Keratinocyte (primary cell): ENCODE results near the gene TFCP2L1. TPM values are rescaled to one million over a fixed set of nuclear protein-coding genes. Genes with fewer than 3 reads are reported as not detected.

Experiments
- DNase-seq: peaks from one replicate; pipeline ENCODE4 v3.0.0-alpha.2; 2011; ENCODE audit warnings: low read depth, missing footprints, low spot score
- FAIRE-seq: peaks from 2 replicates; lab custom pipeline; 2011; peaks lifted over from hg19 to GRCh38; lab: Jason Lieb, UNC
- H2AFZ ChIP-seq: 2 replicates; pipeline ENCODE4 v1.6.0; 2012; ENCODE audit warnings: low read length, control low read depth, inconsistent platforms; ENCODE audit not compliant: control insufficient read depth
- H3K27ac ChIP-seq: 2 replicates; pipeline ENCODE4 v1.5.1; 2011; ENCODE audit warnings: low read length; ENCODE audit not compliant: control insufficient read depth, insufficient read depth
- H3K27me3 ChIP-seq: 3 replicates; pipeline ENCODE4 v1.6.0; 2011; ENCODE audit warnings: low read length; ENCODE audit not compliant: control insufficient read depth, insufficient read depth; ENCODE audit errors: extremely low read depth
- H3K36me3 ChIP-seq, 2 experiments: 2 replicates in 1 of 2; 3 replicates in 1 of 2; pipeline ENCODE4 v1.5.1; 2011; ENCODE audit warnings: low read length in 2 of 2, mild to moderate bottlenecking in 1 of 2; ENCODE audit not compliant: control insufficient read depth in 2 of 2, insufficient read depth in 2 of 2; ENCODE audit errors: extremely low read depth in 1 of 2
- H3K4me1 ChIP-seq: 3 replicates; pipeline ENCODE4 v1.5.1; 2011; ENCODE audit warnings: low read length; ENCODE audit not compliant: control insufficient read depth, insufficient read depth; ENCODE audit errors: extremely low read depth
- H3K4me2 ChIP-seq: 3 replicates; pipeline ENCODE4 v1.6.0; 2011; ENCODE audit warnings: low read depth, low read length; ENCODE audit not compliant: control insufficient read depth, insufficient read depth; ENCODE audit errors: extremely low read depth
- H3K4me3 ChIP-seq, 3 experiments: fragments of 200-600 bp in 1 of 3; sonication (generic) in 1 of 3; 2 replicates in 2 of 3; 3 replicates in 1 of 3; pipeline ENCODE4 v1.5.1; 2011 to 2016; ENCODE audit warnings: low read length in 3 of 3, mild to moderate bottlenecking in 3 of 3, control low read depth in 2 of 3, inconsistent platforms in 1 of 3, low read depth in 1 of 3, mixed read lengths in 1 of 3, mixed run types in 1 of 3, moderate library complexity in 1 of 3; ENCODE audit not compliant: control insufficient read depth in 2 of 3, insufficient read depth in 2 of 3; ENCODE audit errors: extremely low read depth in 1 of 3
- H3K79me2 ChIP-seq: 2 replicates; pipeline ENCODE4 v1.6.0; 2012; ENCODE audit warnings: low read length; ENCODE audit not compliant: control insufficient read depth, insufficient read depth
- H3K9ac ChIP-seq: 3 replicates; pipeline ENCODE4 v1.6.0; 2011; ENCODE audit warnings: low read length; ENCODE audit not compliant: control insufficient read depth, insufficient read depth; ENCODE audit errors: extremely low read depth
- H3K9me1 ChIP-seq: 3 replicates; pipeline ENCODE4 v1.6.0; 2011; ENCODE audit warnings: low read length; ENCODE audit not compliant: control insufficient read depth, insufficient read depth; ENCODE audit errors: extremely low read depth
- H3K9me3 ChIP-seq: 2 replicates; pipeline ENCODE4 v1.5.1; 2012; ENCODE audit warnings: low read depth, low read length; ENCODE audit not compliant: control insufficient read depth
- H4K20me1 ChIP-seq: 3 replicates; pipeline ENCODE4 v1.6.0; 2011; ENCODE audit warnings: low read length; ENCODE audit not compliant: control insufficient read depth, insufficient read depth; ENCODE audit errors: extremely low read depth
- EZH2 ChIP-seq: IDR thresholded peaks from one replicate; pipeline ENCODE4 v1.6.1; 2012; ENCODE audit warnings: inconsistent platforms, mild to moderate bottlenecking, low read length, moderate library complexity
- dilution Hi-C: fragments of 300-500 bp; cut with MboI; formaldehyde crosslinking; loops from one replicate; pipeline ENCODE4 v1.7.0; 2020; ENCODE audit warnings: low sequenced_read_pairs; ENCODE audit not compliant: extremely low pct_ligation_motif_present
- polyA plus RNA-seq, 5 experiments: library from polyadenylated mRNA; depleted of rRNA in 3 of 5; stranded (reverse) in 3 of 5; stranded (forward) in 1 of 5; unstranded in 1 of 5; fragments of >200 nt; gene quantifications; 1 replicate in 1 of 5; 2 replicates in 3 of 5; 3 replicates in 1 of 5; pipeline versions ENCODE4 v1.2.1 to v1.2.3, GENCODE V29; 2011 to 2012; ENCODE audit warnings: missing spikeins in 2 of 5, low read depth in 1 of 5, low replicate concordance in 1 of 5
- TF ChIP-seq, protein P1 (sequence below), 3 experiments: IDR thresholded peaks in 1 of 3; conservative IDR thresholded peaks in 1 of 3; optimal IDR thresholded peaks in 1 of 3; 2 replicates in 2 of 3; 3 replicates in 1 of 3; pipeline versions ENCODE3 to v1.5.1; 2011; ENCODE audit warnings: low read length in 3 of 3, mild to moderate bottlenecking in 3 of 3, moderate library complexity in 2 of 3, control low read depth in 1 of 3, inconsistent platforms in 1 of 3; ENCODE audit not compliant: insufficient read depth in 2 of 3; ENCODE audit errors: extremely low read depth in 1 of 3

The TFCP2L1 gene
- polyA plus RNA-seq, 1 donor (not counting 4 experiments of a cell fraction or from before 2014, with no cell fraction given): 29.4 TPM

DNA sequence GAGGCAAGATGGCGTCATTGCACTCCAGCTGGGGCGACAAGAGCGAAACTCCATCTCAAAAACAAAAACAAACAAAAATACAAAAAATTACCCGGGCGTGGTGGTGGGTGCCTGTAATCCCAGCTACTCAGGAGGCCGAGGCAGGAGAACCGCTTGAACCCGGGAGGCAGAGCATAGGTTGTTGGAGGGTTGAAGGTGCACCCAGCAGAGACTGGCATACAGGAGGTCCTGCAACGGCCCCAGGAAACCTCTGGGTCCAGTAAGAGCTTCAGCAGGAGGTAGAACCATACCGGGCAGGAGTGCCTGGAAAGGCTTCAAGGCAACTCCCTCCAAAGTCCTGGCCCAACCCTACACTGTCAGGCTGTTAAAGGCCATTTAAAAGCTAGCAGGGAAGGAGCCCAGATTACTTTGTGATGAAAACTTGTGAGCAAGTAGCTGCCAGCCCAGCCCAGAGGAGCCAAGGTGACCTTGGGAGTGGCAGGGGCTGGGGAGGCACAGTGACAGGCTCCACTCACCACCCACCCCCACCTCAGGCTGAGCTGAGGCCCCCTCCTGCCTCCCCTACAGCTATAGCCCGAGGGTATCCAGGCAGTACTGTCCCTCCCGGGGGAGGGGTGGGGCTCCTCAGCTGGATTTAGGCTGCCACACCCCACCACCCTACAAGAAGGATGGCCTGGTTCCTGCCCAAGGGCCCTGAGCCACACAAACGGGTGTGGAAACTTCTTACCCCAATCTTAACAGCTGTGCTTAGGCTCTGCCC is 28.1 kb downstream of the TFCP2L1 start:
- no peak overlapping the region for H2AFZ ChIP-seq
- DNase-seq (no peak), FAIRE-seq (no peak)
- H3K9ac ChIP-seq: no peak overlapping the region
- no peaks in the 10 kb centered on the region for H4K20me1 ChIP-seq
- peaks cover 3% of the 10 kb centered on the region for H3K9me1 ChIP-seq
- H3K27me3 ChIP-seq: no peaks in the 10 kb centered on the region
- no peak overlapping the region for H3K27ac ChIP-seq
- peaks cover 0 to 6% of the 10 kb centered on the region in 2 experiments for H3K36me3 ChIP-seq
- H3K79me2 ChIP-seq: peaks cover 67% of the 10 kb centered on the region
- H3K4me3 ChIP-seq: no peak overlapping the region
- H3K9me3 ChIP-seq: no peaks in the 10 kb centered on the region
- TF ChIP-seq EZH2: no peak
- TF ChIP-seq, protein P1, sequence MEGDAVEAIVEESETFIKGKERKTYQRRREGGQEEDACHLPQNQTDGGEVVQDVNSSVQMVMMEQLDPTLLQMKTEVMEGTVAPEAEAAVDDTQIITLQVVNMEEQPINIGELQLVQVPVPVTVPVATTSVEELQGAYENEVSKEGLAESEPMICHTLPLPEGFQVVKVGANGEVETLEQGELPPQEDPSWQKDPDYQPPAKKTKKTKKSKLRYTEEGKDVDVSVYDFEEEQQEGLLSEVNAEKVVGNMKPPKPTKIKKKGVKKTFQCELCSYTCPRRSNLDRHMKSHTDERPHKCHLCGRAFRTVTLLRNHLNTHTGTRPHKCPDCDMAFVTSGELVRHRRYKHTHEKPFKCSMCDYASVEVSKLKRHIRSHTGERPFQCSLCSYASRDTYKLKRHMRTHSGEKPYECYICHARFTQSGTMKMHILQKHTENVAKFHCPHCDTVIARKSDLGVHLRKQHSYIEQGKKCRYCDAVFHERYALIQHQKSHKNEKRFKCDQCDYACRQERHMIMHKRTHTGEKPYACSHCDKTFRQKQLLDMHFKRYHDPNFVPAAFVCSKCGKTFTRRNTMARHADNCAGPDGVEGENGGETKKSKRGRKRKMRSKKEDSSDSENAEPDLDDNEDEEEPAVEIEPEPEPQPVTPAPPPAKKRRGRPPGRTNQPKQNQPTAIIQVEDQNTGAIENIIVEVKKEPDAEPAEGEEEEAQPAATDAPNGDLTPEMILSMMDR (optimal IDR thresholded peaks at IDR 0.05 in 1 of 3, IDR thresholded peaks at IDR 0.05 in 1 of 3, conservative IDR thresholded peaks at IDR 0.05 in 1 of 3; ENCODE audit: extremely low read depth in 1 of 3, insufficient read depth in 2 of 3, low read length in 3 of 3): no peak
- H3K4me2 ChIP-seq: no peak overlapping the region
- dilution Hi-C loops: no loop called here
- peaks cover 2% of the 10 kb centered on the region for H3K4me1 ChIP-seq

DNA sequence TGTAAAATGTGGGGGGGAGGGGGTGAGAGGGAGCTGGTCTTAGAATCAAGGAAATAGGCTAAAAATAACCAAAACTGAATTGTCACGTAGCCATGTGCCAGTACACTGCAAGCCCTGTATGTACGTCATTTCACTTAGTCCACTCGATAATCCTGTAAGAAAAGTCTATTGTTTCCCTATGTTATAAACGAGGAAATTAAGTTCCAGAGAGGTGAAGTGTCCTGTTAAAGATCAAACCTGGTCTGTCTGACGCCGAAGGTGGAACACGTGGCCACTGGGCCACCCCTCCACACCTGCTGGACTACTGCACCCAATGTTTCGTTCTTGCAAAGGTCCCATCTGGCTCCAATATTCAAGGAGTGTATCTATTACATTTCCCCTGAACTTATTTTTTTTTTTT is 29.6 kb downstream of the TFCP2L1 start:
- no peaks in the 10 kb centered on the region for H3K9me3 ChIP-seq
- H3K27me3 ChIP-seq: no peaks in the 10 kb centered on the region
- dilution Hi-C loops: no loop called here
- peaks cover 0 to 6% of the 10 kb centered on the region in 2 experiments for H3K36me3 ChIP-seq
- peaks cover 56% of the 10 kb centered on the region for H3K79me2 ChIP-seq
- H4K20me1 ChIP-seq: no peaks in the 10 kb centered on the region
- H3K9ac ChIP-seq: no peak overlapping the region
- DNase-seq (no peak), FAIRE-seq (no peak)
- TF ChIP-seq, protein P1 (optimal IDR thresholded peaks at IDR 0.05 in 1 of 3, IDR thresholded peaks at IDR 0.05 in 1 of 3, conservative IDR thresholded peaks at IDR 0.05 in 1 of 3; ENCODE audit: extremely low read depth in 1 of 3, insufficient read depth in 2 of 3, low read length in 3 of 3): no peak
- TF ChIP-seq EZH2: no peak
- H2AFZ ChIP-seq: no peak overlapping the region
- peaks cover 2% of the 10 kb centered on the region for H3K4me1 ChIP-seq
- H3K27ac ChIP-seq: no peak overlapping the region
- no peak overlapping the region for H3K4me3 ChIP-seq
- no peak overlapping the region for H3K4me2 ChIP-seq
- H3K9me1 ChIP-seq: peaks cover 3% of the 10 kb centered on the region
